Kidney (tissue), 14 donors: ENCODE results near the gene CD79A. TPM values are rescaled to one million over a fixed set of nuclear protein-coding genes. Genes with fewer than 3 reads are reported as not detected.
"Not testable (repeated sequence)": the region's sequence is repeated elsewhere in the genome, so short reads cannot be mapped to it uniquely, and the experiment has no call there.

Experiments
- DNase-seq, 5 donors: peaks; one replicate each; pipeline ENCODE4 v3.0.0-alpha.2; 2013 to 2020
- FAIRE-seq: peaks from 2 replicates; lab custom pipeline; 2012; peaks lifted over from hg19 to GRCh38; lab: Jason Lieb, UNC
- H3K27ac ChIP-seq, 2 donors: one replicate each; pipeline ENCODE4 v1.7.0; 2013; ENCODE audit warnings: low read depth in 2 of 2, low read length in 2 of 2, inconsistent platforms in 1 of 2
- H3K27me3 ChIP-seq: one replicate; pipeline ENCODE4 v1.7.1; 2013; ENCODE audit warnings: low read length, inconsistent platforms; ENCODE audit not compliant: control insufficient read depth, insufficient read depth
- H3K36me3 ChIP-seq, 3 donors: one replicate each; pipeline versions ENCODE4 v1.7.0 to v1.7.1; 2013; ENCODE audit warnings: low read length in 3 of 3, control low read depth in 1 of 3, inconsistent platforms in 1 of 3; ENCODE audit not compliant: insufficient read depth in 3 of 3, control insufficient read depth in 2 of 3
- H3K4me1 ChIP-seq, 3 donors: one replicate each; pipeline versions ENCODE4 v1.7.0 to v1.7.1; 2013; ENCODE audit warnings: low read length in 3 of 3, inconsistent platforms in 1 of 3, low read depth in 1 of 3; ENCODE audit not compliant: control insufficient read depth in 2 of 3, insufficient read depth in 2 of 3
- H3K4me3 ChIP-seq, 3 donors: one replicate each; pipeline versions ENCODE4 v1.7.0 to v1.8.1; 2013; ENCODE audit warnings: low read length in 3 of 3, control low read depth in 1 of 3, inconsistent platforms in 1 of 3
- H3K9ac ChIP-seq, 3 donors: one replicate each; pipeline versions ENCODE4 v1.7.0 to v1.7.1; 2013; ENCODE audit warnings: low read length in 3 of 3, control low read depth in 1 of 3, inconsistent platforms in 1 of 3
- H3K9me3 ChIP-seq, 3 donors: one replicate each; pipeline versions ENCODE4 v1.7.0 to v1.7.1; 2013; ENCODE audit warnings: low read length in 3 of 3, control low read depth in 1 of 3, inconsistent platforms in 1 of 3; ENCODE audit not compliant: control insufficient read depth in 2 of 3, insufficient read depth in 1 of 3
- intact Hi-C: fragments of 100-400 bp; cut with DNase I; formaldehyde crosslinking; loops from one replicate; pipeline ENCODE4 v1.11.1; 2022
- polyA plus RNA-seq: library from polyadenylated mRNA; stranded (reverse); fragments of 350-450 nt; fragmentation: Illumina TruSeq; extraction: RNeasy Lipid Tissue Mini Kit (QIAGEN cat#74804); gene quantifications from one replicate; pipeline ENCODE4 v1.2.3, GENCODE V29; 2014; ENCODE audit warnings: low read depth, low replicate concordance; ENCODE audit not compliant: insufficient read depth
- total RNA-seq: library from RNA; stranded (reverse); fragmentation: NEBNext Ultra II Directional; extraction: Animal tissue kit (Norgen Biotek cat#: 25700); gene quantifications from one replicate; pipeline ENCODE4 v1.2.1, GENCODE V29; 2021
- TF ChIP-seq, protein P1 (sequence below): IDR thresholded peaks from 3 replicates; pipeline ENCODE4 v1.5.1; 2012; ENCODE audit warnings: mild to moderate bottlenecking, moderate library complexity, borderline replicate concordance; ENCODE audit not compliant: insufficient read depth; ENCODE audit errors: extremely low read depth
- donor health status: control.
- donor health status: control.
- donor health status: control.
- donor health status: control.
- donor health status: control.
- donor health status: DM: yes; HTN: yes; CAD: no.
- donor health status: Normal renal cell carcinoma (clear cell type).

CD79A gene
- total and polyA plus RNA-seq, 2 donors from 2014 or later: 0.32 to 11.0 TPM

DNA sequence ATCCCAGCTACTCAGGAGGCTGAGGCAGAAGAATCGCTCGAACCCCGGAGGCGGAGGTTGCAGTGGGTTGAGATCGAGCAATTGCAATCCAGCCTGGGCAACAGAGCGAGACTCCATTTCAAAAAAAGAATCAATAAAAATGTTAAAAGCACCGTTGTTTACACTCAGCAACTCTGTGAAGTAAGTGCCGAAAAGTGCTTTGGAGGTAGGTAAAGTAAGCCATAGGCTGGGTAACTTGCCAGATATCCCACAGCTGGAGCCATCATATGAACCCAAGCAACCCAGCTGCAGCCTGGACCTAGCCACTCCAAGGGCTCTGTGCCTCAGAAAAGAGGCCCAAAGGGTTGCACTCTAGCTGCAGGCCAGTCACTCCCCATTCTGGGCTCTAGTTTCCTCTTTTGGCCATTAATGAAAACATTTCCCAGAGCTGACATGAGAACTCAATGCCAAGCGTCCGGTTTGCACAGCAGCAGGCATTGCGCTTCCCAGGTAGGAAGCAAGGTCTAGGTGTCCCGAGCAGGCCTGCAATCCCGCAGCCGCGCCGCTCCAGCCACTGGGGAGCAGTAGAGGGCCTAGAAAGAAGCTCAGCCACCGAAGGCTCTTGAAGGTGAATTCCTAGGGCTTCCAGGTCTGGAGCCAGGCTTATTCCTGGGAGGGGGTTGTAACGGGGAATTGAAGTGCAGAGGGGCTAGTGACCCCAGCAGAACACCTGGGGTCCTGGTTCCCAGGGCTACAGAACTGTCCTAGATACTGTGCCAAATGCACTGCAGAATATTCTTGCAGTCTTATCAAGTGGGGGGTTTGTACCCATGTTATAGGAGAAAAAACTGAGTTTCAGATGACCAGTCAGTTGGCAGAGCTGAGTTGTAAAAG is 4.1 kb upstream of the CD79A start:
- no peaks in the 10 kb centered on the region for H3K9me3 ChIP-seq
- H3K27me3 ChIP-seq: no peaks in the 10 kb centered on the region
- DNase-seq: peak; percentile 82 to 83 (median 82)
- TF ChIP-seq, protein P1, sequence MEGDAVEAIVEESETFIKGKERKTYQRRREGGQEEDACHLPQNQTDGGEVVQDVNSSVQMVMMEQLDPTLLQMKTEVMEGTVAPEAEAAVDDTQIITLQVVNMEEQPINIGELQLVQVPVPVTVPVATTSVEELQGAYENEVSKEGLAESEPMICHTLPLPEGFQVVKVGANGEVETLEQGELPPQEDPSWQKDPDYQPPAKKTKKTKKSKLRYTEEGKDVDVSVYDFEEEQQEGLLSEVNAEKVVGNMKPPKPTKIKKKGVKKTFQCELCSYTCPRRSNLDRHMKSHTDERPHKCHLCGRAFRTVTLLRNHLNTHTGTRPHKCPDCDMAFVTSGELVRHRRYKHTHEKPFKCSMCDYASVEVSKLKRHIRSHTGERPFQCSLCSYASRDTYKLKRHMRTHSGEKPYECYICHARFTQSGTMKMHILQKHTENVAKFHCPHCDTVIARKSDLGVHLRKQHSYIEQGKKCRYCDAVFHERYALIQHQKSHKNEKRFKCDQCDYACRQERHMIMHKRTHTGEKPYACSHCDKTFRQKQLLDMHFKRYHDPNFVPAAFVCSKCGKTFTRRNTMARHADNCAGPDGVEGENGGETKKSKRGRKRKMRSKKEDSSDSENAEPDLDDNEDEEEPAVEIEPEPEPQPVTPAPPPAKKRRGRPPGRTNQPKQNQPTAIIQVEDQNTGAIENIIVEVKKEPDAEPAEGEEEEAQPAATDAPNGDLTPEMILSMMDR: peak; percentile 58
- peaks cover 0 to 30% (median 13%) of the 10 kb centered on the region in 3 donors for H3K36me3 ChIP-seq
- peaks cover 0 to 3% (median 0%) of the 10 kb centered on the region in 3 donors for H3K4me1 ChIP-seq
- intact Hi-C loops: no loop called here
- no peak for FAIRE-seq
- H3K27ac ChIP-seq: no peak overlapping the region
- no peak overlapping the region for H3K4me3 ChIP-seq
- H3K9ac ChIP-seq: no peak overlapping the region

DNA sequence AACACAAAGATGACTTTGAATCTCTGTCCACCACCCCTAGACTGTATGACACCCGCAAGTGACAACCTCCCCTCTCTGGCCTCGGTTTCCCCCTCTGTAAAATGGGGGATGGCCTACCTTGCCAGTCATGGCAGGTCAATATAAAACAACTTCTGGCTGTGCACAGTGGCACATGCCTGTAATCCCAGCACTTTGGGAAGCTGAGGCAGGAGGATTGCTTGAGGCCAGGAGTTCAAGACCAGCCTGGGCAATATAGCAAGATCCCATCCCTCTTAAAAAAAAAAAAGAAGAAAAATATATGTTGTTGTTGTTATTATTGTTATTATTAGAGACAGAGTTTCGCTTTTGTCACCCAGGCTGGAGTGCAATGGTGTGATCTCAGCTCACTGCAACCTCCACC is 1.1 kb upstream of the CD79A start:
- H3K27ac ChIP-seq, H3K27me3 ChIP-seq, FAIRE-seq, H3K4me3 ChIP-seq, H3K4me1 ChIP-seq, intact Hi-C loops, H3K36me3 ChIP-seq, H3K9me3 ChIP-seq, H3K9ac ChIP-seq: not testable (repeated sequence)
- peak in 1 of 5 donors; percentile 36 for DNase-seq

DNA sequence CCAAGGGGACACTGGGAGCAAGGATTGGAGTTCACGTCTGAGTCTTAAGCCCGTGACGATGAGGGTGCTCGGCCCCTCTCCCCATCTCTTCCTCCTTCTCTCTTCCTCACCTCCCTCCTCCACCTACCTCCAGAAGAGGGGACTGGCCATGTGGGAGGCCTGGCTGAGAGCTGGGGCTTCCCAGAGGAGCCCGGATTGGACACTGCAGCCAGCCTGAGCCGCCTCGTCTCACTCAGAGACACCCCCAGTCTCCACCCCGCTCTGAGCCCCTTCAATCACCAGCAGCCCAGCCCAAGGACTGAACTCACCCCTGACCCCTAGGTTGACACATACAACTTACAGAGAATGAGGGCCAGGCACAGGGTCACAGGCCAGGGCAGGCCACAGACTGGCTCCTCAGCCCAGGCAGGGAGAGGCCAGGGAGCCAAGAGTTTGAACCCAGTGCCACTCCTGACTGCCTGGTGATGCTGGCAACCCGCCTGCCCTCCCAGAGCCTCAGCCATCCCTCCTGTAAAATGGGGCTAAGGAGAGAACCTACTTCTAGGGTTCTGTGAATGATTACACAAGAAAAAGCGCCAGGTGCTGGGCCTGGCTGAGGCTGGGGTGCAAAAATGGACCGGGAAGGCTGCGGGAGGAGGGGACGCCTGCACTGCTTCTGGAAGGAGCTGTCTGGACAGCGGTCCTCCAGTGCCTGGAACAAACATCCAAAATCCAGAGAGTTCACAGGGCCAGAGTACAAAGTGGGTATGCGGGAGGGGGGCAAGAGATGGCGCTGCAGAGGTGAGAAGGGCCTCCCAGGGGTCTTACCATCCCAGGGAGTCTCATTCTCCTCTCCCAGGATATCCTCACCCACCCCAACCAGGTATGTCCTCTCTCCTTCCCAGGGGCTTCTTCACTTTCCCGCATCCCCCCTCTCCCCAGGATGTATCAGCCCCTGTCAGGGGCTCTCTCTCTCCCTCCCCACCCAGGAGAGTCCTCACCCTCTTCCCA is 1.1 kb downstream of the CD79A start:
- Histone ChIP-seq H3K27ac (no peak overlapping the region), H3K4me1 (peaks cover 0 to 7% (median 0%) of the 10 kb centered on the region in 3 donors), H3K36me3 (no peaks in the 10 kb centered on the region), H3K9ac (no peak overlapping the region), H3K4me3 (no peak overlapping the region), H3K9me3 (no peaks in the 10 kb centered on the region), H3K27me3 (no peaks in the 10 kb centered on the region)
- TF ChIP-seq, protein P1: no peak
- intact Hi-C loops: no loop called here
- no peak for DNase-seq
- FAIRE-seq: no peak
